Uterus (tissue), 4 donors: ENCODE results near the gene PDE4D. TPM values are rescaled to one million over a fixed set of nuclear protein-coding genes. Genes with fewer than 3 reads are reported as not detected.

ENCODE experiments used
- DNase-seq, 2 donors: peaks; one replicate each; pipeline ENCODE4 v3.0.0-alpha.2; 2019 to 2020
- H3K27ac ChIP-seq, 2 donors: fragments of 200-600 bp; sonication (generic); 1 replicate in 1 of 2; 2 replicates in 1 of 2; pipeline ENCODE4 v1.5.1; 2016 to 2018
- H3K27me3 ChIP-seq, 2 donors: fragments of 200-600 bp; sonication (generic); one replicate each; pipeline ENCODE4 v1.5.1; 2018 to 2019; ENCODE audit warnings: control low read depth in 1 of 2
- H3K36me3 ChIP-seq, 2 donors: fragments of 200-600 bp; sonication (generic); one replicate each; pipeline ENCODE4 v1.5.1; 2019; ENCODE audit warnings: control low read depth in 1 of 2
- H3K4me1 ChIP-seq, 2 donors: fragments of 200-600 bp; sonication (generic); one replicate each; pipeline ENCODE4 v1.5.1; 2018 to 2019; ENCODE audit warnings: control low read depth in 1 of 2
- H3K4me3 ChIP-seq, 2 donors: fragments of 200-600 bp; sonication (generic); 1 replicate in 1 of 2; 2 replicates in 1 of 2; pipeline ENCODE4 v1.5.1; 2018 to 2019; ENCODE audit warnings: mild to moderate bottlenecking in 1 of 2
- H3K9me3 ChIP-seq, 2 donors: fragments of 200-600 bp; sonication (generic); one replicate each; pipeline ENCODE4 v1.5.1; 2019; ENCODE audit warnings: control low read depth in 1 of 2
- CTCF ChIP-seq, 4 experiments: fragments of 200-600 bp in 2 of 4; fragments of 450-650 bp in 2 of 4; sonication (generic) in 2 of 4; IDR thresholded peaks; one replicate each; pipeline ENCODE4 v1.5.1; 2016 to 2019; ENCODE audit warnings: antibody characterized with exemption in 4 of 4, mild to moderate bottlenecking in 2 of 4, moderate library complexity in 1 of 4
- POLR2A ChIP-seq, 2 donors: fragments of 450-650 bp; IDR thresholded peaks; one replicate each; pipeline ENCODE4 v1.6.1; 2016; ENCODE audit warnings: antibody characterized with exemption in 2 of 2, mild to moderate bottlenecking in 1 of 2, moderate library complexity in 1 of 2
- intact Hi-C: fragments of 100-400 bp; cut with DNase I; formaldehyde crosslinking; loops from one replicate; pipeline ENCODE4 v1.15.1; 2023; ENCODE audit warnings: low total_unique reads
- total RNA-seq, 4 donors: library from RNA; depleted of rRNA in 3 of 4; stranded (reverse); fragments of >200 nt in 3 of 4; gene quantifications; one replicate each; pipeline versions ENCODE4 v1.1.0 to v1.2.4, GENCODE V29; 2014 to 2023
- donor health status: DM: yes; HTN: yes; CAD: no.

The PDE4D gene
- total RNA-seq, 4 donors from 2014 or later: 27.1 to 77.0 (median 45.8) TPM

GRCh38 chr5:59005934-59006701, 887.4 kb downstream of the PDE4D start:
- no peaks in the 10 kb centered on the region for H3K4me1 ChIP-seq
- no peak overlapping the region for H3K27ac ChIP-seq
- no peaks in the 10 kb centered on the region for H3K27me3 ChIP-seq
- TF ChIP-seq CTCF (IDR thresholded peaks at IDR 0.05) (no peak), POLR2A (IDR thresholded peaks at IDR 0.05) (no peak)
- H3K4me3 ChIP-seq: no peak overlapping the region
- H3K36me3 ChIP-seq: no peaks in the 10 kb centered on the region
- H3K9me3 ChIP-seq: no peaks in the 10 kb centered on the region
- intact Hi-C loops: no loop called here
- no peak for DNase-seq

GRCh38 chr5:59003641-59004040, 889.9 kb downstream of the PDE4D start:
- intact Hi-C loops: no loop called here
- Histone ChIP-seq H3K27me3 (no peaks in the 10 kb centered on the region), H3K4me3 (no peak overlapping the region), H3K36me3 (no peaks in the 10 kb centered on the region), H3K4me1 (no peaks in the 10 kb centered on the region), H3K9me3 (no peaks in the 10 kb centered on the region), H3K27ac (no peak overlapping the region)
- no peak for TF ChIP-seq CTCF (IDR thresholded peaks at IDR 0.05)
- DNase-seq: no peak

GRCh38 chr5:59003124-59003523, 890.4 kb downstream of the PDE4D start:
- H3K4me1 ChIP-seq: no peaks in the 10 kb centered on the region
- H3K9me3 ChIP-seq: no peaks in the 10 kb centered on the region
- no peaks in the 10 kb centered on the region for H3K36me3 ChIP-seq
- intact Hi-C loops: no loop called here
- DNase-seq: no peak
- H3K27ac ChIP-seq: no peak overlapping the region
- TF ChIP-seq CTCF (IDR thresholded peaks at IDR 0.05) (no peak), POLR2A (IDR thresholded peaks at IDR 0.05) (no peak)
- no peaks in the 10 kb centered on the region for H3K27me3 ChIP-seq
- no peak overlapping the region for H3K4me3 ChIP-seq

GRCh38 chr5:59002162-59002825, 891.2 kb downstream of the PDE4D start:
- intact Hi-C loops: no loop called here
- Histone ChIP-seq H3K36me3 (no peaks in the 10 kb centered on the region), H3K27ac (no peak overlapping the region), H3K4me3 (no peak overlapping the region), H3K4me1 (no peaks in the 10 kb centered on the region), H3K27me3 (no peaks in the 10 kb centered on the region), H3K9me3 (no peaks in the 10 kb centered on the region)
- no peak for DNase-seq
- no peak for TF ChIP-seq POLR2A (IDR thresholded peaks at IDR 0.05)
- TF ChIP-seq CTCF (IDR thresholded peaks at IDR 0.05): no peak

- DNase-seq: no peak
- no peaks in the 10 kb centered on the region for H3K4me1 ChIP-seq
- H3K27ac ChIP-seq: no peak overlapping the region
- no peaks in the 10 kb centered on the region for H3K27me3 ChIP-seq
- intact Hi-C loops: no loop called here
- TF ChIP-seq POLR2A (IDR thresholded peaks at IDR 0.05) (no peak), CTCF (IDR thresholded peaks at IDR 0.05) (no peak)
- H3K9me3 ChIP-seq: no peaks in the 10 kb centered on the region
- H3K4me3 ChIP-seq: no peak overlapping the region
- H3K36me3 ChIP-seq: no peaks in the 10 kb centered on the region
Measured at GRCh38 chr5:59001716-59002115, 891.8 kb downstream of the PDE4D start.
